Glutamatergic neuron (in vitro differentiated cells): ENCODE results near the gene TSEN34. TPM values are rescaled to one million over a fixed set of nuclear protein-coding genes. Genes with fewer than 3 reads are reported as not detected.
A peak's percentile ranks its signal among the peaks of the same experiment; 100 is the strongest.

ENCODE experiments used
- DNase-seq: peaks from one replicate; pipeline ENCODE4 v3.0.0; 2022
- H3K27ac Mint-ChIP-seq: one replicate; pipeline ENCODE4 v1.8.0; 2020; ENCODE audit warnings: mild to moderate bottlenecking, mixed read lengths, inconsistent platforms; ENCODE audit not compliant: unreplicated experiment
- H3K27me3 Mint-ChIP-seq: one replicate; pipeline ENCODE4 v1.8.0; 2020; ENCODE audit warnings: mild to moderate bottlenecking, moderate library complexity, mixed read lengths, inconsistent platforms; ENCODE audit not compliant: unreplicated experiment
- H3K36me3 Mint-ChIP-seq: one replicate; pipeline ENCODE4 v1.8.0; 2020; ENCODE audit warnings: mild to moderate bottlenecking, mixed read lengths, inconsistent platforms; ENCODE audit not compliant: unreplicated experiment
- H3K4me1 Mint-ChIP-seq: one replicate; pipeline ENCODE4 v1.8.0; 2020; ENCODE audit warnings: mild to moderate bottlenecking, low read depth, mixed read lengths, inconsistent platforms; ENCODE audit not compliant: unreplicated experiment
- H3K4me3 Mint-ChIP-seq: one replicate; pipeline ENCODE4 v1.8.0; 2020; ENCODE audit warnings: mild to moderate bottlenecking, mixed read lengths, inconsistent platforms; ENCODE audit not compliant: unreplicated experiment
- H3K9me3 Mint-ChIP-seq: one replicate; pipeline ENCODE4 v1.8.0; 2020; ENCODE audit warnings: mild to moderate bottlenecking, moderate library complexity, mixed read lengths, inconsistent platforms; ENCODE audit not compliant: unreplicated experiment
- total RNA-seq: library from RNA; stranded (reverse); fragmentation: NEBNext Ultra II Directional; extraction: Animal tissue kit (Norgen Biotek cat#: 25700); gene quantifications from one replicate; pipeline ENCODE4 v1.2.1, GENCODE V29; 2021; ENCODE audit not compliant: unreplicated experiment
- TF ChIP-seq, protein P1 (sequence below): fragments of 200-600 bp; sonication (generic); IDR thresholded peaks from one replicate; pipeline ENCODE4 v1.5.0; 2021; ENCODE audit not compliant: partially characterized antibody, unreplicated experiment

Gene TSEN34
- total RNA-seq, 1 donor from 2014 or later = 44.8 TPM

- H3K27me3 Mint-ChIP-seq = peaks cover 5% of the 10 kb centered on the region
- no peak for DNase-seq
- no peak overlapping the region for H3K27ac Mint-ChIP-seq
- H3K4me1 Mint-ChIP-seq = peaks cover 9% of the 10 kb centered on the region
- H3K36me3 Mint-ChIP-seq = no peaks in the 10 kb centered on the region
- TF ChIP-seq, protein P1, sequence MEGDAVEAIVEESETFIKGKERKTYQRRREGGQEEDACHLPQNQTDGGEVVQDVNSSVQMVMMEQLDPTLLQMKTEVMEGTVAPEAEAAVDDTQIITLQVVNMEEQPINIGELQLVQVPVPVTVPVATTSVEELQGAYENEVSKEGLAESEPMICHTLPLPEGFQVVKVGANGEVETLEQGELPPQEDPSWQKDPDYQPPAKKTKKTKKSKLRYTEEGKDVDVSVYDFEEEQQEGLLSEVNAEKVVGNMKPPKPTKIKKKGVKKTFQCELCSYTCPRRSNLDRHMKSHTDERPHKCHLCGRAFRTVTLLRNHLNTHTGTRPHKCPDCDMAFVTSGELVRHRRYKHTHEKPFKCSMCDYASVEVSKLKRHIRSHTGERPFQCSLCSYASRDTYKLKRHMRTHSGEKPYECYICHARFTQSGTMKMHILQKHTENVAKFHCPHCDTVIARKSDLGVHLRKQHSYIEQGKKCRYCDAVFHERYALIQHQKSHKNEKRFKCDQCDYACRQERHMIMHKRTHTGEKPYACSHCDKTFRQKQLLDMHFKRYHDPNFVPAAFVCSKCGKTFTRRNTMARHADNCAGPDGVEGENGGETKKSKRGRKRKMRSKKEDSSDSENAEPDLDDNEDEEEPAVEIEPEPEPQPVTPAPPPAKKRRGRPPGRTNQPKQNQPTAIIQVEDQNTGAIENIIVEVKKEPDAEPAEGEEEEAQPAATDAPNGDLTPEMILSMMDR = no peak
- peaks cover 6% of the 10 kb centered on the region for H3K9me3 Mint-ChIP-seq
- no peak overlapping the region for H3K4me3 Mint-ChIP-seq
These were observed 16.9 kb upstream of the TSEN34 start for GRCh38 chr19:54173951-54174834.

DNA sequence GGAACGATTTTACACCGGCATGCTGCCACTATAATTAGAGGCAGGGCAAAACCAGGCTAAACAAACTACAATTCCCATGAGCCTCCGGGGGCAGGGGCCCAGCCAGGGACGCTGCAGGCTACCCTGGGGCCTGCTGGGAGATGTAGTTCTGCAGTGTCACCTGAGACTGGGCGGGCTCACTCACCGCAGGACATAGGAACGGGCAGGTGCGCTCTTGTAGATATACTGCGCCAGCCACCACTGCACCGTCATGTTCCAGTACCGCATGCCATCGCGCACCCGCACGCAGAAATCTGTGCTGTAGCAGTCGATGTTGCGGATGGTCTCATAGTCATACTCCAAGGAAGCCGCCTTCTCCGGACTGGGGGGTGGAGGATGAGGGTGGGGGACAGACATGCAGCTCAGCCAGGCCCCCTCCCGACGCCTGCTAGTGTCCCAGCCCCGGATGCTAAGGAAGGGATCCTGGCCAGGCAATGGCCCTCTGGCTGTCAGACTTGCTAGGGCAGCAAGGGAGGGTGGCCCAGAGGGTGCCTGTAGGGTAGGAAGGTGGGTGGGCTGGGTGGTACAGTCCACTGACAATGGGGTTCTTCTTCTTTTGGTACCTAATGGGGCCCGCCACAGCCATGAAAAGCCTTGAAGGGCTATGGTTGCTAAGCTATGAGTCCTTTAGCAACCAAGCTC lies 12.4 kb upstream of the TSEN34 start:
- Mint-ChIP-seq H3K27ac (peak overlapping the region; percentile 90), H3K4me3 (peak overlapping the region; percentile 41), H3K9me3 (peaks cover 2% of the 10 kb centered on the region), H3K27me3 (peaks cover 3% of the 10 kb centered on the region), H3K36me3 (no peaks in the 10 kb centered on the region), H3K4me1 (peaks cover 19% of the 10 kb centered on the region)
- TF ChIP-seq, protein P1 = no peak
- peak; percentile 72 for DNase-seq

DNA sequence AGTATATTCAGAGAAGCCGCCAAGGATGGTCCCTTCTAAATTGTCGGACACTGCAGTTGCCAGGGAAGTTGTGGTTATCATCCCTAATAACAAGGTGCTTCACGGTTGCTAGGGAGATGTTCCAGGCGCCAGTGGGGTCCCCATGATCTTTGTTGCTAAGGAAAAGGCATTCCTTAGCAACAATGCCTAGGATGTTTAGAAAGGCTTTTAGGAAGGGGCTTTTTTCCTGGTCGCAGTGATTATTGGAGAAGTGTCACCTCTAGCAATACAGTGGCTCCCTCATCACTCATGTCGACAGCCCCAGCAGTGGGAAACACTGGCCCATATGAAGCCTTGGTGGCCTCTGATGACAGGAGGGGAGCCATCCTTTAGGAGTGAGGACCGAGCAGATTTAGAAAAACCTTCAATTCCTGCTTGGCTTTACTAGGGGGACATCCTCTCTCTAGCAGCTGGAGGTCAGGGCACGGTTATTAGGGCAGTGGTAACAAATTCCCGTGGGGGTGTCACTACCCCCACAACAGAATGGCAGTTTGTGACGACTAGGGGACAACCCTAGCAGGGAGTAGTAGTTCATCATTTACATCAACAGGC lies 11.8 kb upstream of the TSEN34 start:
- TF ChIP-seq, protein P1 = no peak
- Mint-ChIP-seq H3K27me3 (peaks cover 6% of the 10 kb centered on the region), H3K36me3 (no peaks in the 10 kb centered on the region), H3K4me1 (peaks cover 19% of the 10 kb centered on the region), H3K4me3 (peak overlapping the region; percentile 78), H3K27ac (peak overlapping the region; percentile 90), H3K9me3 (peaks cover 2% of the 10 kb centered on the region)
- no peak for DNase-seq

GRCh38 chr19:54179921-54180461 lies 11.1 kb upstream of the TSEN34 start:
- DNase-seq = peak; percentile 85
- Mint-ChIP-seq H3K27ac (peak overlapping the region; percentile 90), H3K4me3 (peak overlapping the region; percentile 78), H3K36me3 (no peaks in the 10 kb centered on the region), H3K9me3 (peaks cover 2% of the 10 kb centered on the region), H3K4me1 (peaks cover 19% of the 10 kb centered on the region), H3K27me3 (peaks cover 6% of the 10 kb centered on the region)
- TF ChIP-seq, protein P1 = peak; percentile 40
